GM10847 (cell line): ENCODE results near the gene ASTN2.

ENCODE experiments used
- POLR2A ChIP-seq: IDR thresholded peaks from 2 replicates; pipeline ENCODE4 v1.6.1; 2011; ENCODE audit not compliant: insufficient read length; ENCODE audit errors: extremely low read depth

Gene ASTN2

GRCh38 chr9:116857321-116857720 lies 557.5 kb downstream of the ASTN2 start:
- no peak for TF ChIP-seq POLR2A

- TF ChIP-seq POLR2A: no peak
These were observed 558.8 kb downstream of the ASTN2 start for GRCh38 chr9:116855881-116856662.

GRCh38 chr9:116849721-116850120 lies 565.1 kb downstream of the ASTN2 start:
- no peak for TF ChIP-seq POLR2A

- no peak for TF ChIP-seq POLR2A
These were observed 570.2 kb downstream of the ASTN2 start for GRCh38 chr9:116844621-116845020.

- TF ChIP-seq POLR2A: no peak
These were observed 570.8 kb downstream of the ASTN2 start for GRCh38 chr9:116843863-116844620.

- TF ChIP-seq POLR2A: no peak
These were observed 572.2 kb downstream of the ASTN2 start for GRCh38 chr9:116842658-116843057.

GRCh38 chr9:116837018-116837989 lies 577.6 kb downstream of the ASTN2 start:
- no peak for TF ChIP-seq POLR2A

- TF ChIP-seq POLR2A: no peak
These were observed 593.1 kb downstream of the ASTN2 start for GRCh38 chr9:116821633-116822229.

GRCh38 chr9:116819116-116819515 lies 595.7 kb downstream of the ASTN2 start:
- no peak for TF ChIP-seq POLR2A

GRCh38 chr9:116817762-116818161 lies 597.1 kb downstream of the ASTN2 start:
- no peak for TF ChIP-seq POLR2A

- no peak for TF ChIP-seq POLR2A
These were observed 598.4 kb downstream of the ASTN2 start for GRCh38 chr9:116816484-116816883.

- TF ChIP-seq POLR2A: no peak
These were observed 599.0 kb downstream of the ASTN2 start for GRCh38 chr9:116815835-116816234.

- no peak for TF ChIP-seq POLR2A
These were observed 601.9 kb downstream of the ASTN2 start for GRCh38 chr9:116813031-116813300.

- TF ChIP-seq POLR2A: no peak
These were observed 602.4 kb downstream of the ASTN2 start for GRCh38 chr9:116812231-116813030.

GRCh38 chr9:116809656-116810055 lies 605.2 kb downstream of the ASTN2 start:
- no peak for TF ChIP-seq POLR2A

- no peak for TF ChIP-seq POLR2A
These were observed 608.8 kb downstream of the ASTN2 start for GRCh38 chr9:116806075-116806474.
